ENCODE results near the gene LRRC28. TPM values are rescaled to one million over a fixed set of nuclear protein-coding genes. Genes with fewer than 3 reads are reported as not detected.
A peak's percentile ranks its signal among the peaks of the same experiment; 100 is the strongest.

Gene LRRC28
- total and polyA plus RNA-seq, 3 donors from 2014 or later = 78.9 to 100.0 (median 97.1) TPM

DNA sequence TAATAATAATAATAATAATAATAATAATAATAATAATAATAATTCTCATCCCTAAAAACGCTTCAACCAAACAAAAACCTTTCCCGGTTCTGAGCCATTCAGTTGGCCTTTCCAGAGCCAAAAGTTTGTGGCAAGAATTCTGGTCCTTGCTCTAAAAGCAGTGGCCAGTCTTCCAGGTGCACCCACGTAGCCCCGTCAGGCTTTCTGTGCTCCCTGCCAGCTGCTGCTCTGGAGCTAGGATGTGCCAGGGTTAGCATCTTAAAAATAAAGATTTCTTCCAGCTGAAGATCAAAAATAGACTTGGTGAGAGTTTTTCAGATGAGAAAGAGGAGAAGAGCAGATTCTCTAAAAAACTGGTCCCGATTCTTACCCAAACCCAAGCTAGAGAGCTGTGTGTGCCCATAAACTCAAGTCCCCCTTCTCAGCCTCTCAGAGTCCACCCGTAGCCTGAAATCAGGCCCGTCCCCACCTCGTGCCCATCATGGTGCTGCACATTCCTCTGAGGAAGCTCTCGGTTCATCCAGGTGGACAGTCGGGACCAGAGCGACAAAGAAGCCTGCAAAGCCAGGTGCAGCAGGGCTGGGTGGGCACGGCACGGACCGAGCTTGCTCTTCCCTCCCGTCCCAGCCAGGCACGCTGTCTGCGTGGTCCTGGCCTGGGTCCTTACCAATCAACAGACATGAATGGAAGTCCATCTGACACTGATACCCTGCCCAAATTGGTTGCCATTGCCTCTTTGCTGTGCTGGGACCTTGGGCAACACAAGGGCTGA, 155.6 kb downstream of the LRRC28 start:
- H3K27ac ChIP-seq = no peak overlapping the region
- 91 to 92% methylated on average over 10 to 17 of the region's 17 CpGs for WGBS, 2 donors

DNA sequence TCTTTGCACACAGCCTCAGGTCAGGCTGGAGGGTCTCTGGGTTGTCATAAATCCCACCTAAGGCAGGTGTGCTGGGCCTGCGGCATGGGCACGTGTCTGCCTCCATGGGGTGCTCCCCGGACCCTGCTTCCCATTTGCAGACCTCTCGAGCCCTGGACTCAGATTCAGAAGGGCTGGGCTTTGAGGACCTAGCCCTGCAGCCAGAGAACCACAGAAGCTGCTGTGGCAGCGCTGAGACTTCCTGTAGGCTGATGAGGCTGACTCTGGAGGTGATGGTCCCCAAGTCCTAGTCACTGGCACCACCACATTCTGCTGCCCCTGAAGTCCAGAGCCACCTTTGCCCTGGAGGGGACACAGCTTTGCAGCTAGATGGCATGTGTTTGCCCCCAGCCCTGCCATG, 156.4 kb downstream of the LRRC28 start:
- no peak for DNase-seq
- Histone ChIP-seq H3K27me3 (no peaks in the 10 kb centered on the region), H3K36me3 (ENCODE audit: low read depth, missing control alignments) (no peaks in the 10 kb centered on the region), H3K4me3 (no peak overlapping the region), H3K4me1 (peaks cover 18% of the 10 kb centered on the region), H3K9me3 (no peaks in the 10 kb centered on the region), H3K27ac (no peak overlapping the region)
- intact Hi-C loops (cut with DNase I; ENCODE audit: low total_unique reads) = no loop called here
- TF ChIP-seq, protein P1, sequence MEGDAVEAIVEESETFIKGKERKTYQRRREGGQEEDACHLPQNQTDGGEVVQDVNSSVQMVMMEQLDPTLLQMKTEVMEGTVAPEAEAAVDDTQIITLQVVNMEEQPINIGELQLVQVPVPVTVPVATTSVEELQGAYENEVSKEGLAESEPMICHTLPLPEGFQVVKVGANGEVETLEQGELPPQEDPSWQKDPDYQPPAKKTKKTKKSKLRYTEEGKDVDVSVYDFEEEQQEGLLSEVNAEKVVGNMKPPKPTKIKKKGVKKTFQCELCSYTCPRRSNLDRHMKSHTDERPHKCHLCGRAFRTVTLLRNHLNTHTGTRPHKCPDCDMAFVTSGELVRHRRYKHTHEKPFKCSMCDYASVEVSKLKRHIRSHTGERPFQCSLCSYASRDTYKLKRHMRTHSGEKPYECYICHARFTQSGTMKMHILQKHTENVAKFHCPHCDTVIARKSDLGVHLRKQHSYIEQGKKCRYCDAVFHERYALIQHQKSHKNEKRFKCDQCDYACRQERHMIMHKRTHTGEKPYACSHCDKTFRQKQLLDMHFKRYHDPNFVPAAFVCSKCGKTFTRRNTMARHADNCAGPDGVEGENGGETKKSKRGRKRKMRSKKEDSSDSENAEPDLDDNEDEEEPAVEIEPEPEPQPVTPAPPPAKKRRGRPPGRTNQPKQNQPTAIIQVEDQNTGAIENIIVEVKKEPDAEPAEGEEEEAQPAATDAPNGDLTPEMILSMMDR (IDR thresholded peaks at IDR 0.05) = no peak
- no peak for TF ChIP-seq POLR2A (IDR thresholded peaks at IDR 0.05)
- WGBS, 2 donors = 68 to 72% methylated on average over 5 of the region's 5 CpGs

More for the DNA sequence above, 155.6 kb downstream of the LRRC28 start:
- no peak overlapping the region for H3K4me3 ChIP-seq
- H3K27me3 ChIP-seq = no peaks in the 10 kb centered on the region
- TF ChIP-seq, protein P1 (IDR thresholded peaks at IDR 0.05) = no peak
- no peak for TF ChIP-seq POLR2A (IDR thresholded peaks at IDR 0.05)
- no peaks in the 10 kb centered on the region for H3K9me3 ChIP-seq
- no peaks in the 10 kb centered on the region for H3K36me3 ChIP-seq (ENCODE audit: low read depth, missing control alignments)
- peaks cover 18% of the 10 kb centered on the region for H3K4me1 ChIP-seq
- no peak for DNase-seq
- intact Hi-C loops (cut with DNase I; ENCODE audit: low total_unique reads) = no loop called here

DNA sequence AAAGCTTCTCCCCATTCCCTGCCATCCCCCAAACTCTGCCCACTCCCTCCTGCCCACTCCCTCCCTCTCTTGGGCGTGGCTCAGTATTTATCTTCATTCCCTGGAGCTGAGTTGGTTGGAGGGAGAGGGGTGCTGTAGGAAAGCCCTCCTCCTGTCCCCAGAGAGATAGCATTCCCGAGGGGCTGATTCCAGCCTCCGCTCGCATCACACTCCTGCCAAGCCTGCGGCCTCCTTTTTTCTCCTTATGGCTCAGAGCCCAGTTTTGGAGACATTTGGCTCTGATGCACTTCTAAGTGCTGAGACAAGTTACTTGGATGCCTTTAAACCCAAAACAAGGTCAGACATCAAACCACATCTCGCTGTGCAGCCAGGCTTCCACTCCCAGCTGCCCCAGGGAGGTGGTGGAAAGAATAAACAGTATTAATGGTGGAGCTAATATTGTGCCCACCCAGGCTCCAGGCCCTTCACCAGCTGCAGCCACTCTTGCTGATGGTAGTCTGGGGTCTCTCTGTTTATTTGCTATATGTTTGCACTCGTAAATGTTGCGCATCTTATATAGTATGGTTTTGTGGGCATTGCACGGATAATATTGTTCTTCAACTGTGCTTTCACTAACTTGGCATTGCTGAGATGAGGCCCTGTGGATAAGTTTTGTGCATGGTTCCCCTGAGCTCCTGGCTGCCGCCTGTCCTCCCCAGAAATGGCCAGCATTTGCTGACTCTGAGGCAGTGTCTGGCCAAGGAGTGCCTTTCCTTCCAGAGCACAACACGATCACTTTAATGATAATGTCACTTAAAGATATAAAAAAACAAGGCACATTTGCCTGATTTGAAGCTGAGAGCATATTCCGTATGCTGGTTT, 157.2 kb downstream of the LRRC28 start:
- 48 to 54% methylated on average over 12 of the region's 12 CpGs for WGBS, 2 donors
- Histone ChIP-seq H3K36me3 (ENCODE audit: low read depth, missing control alignments) (no peaks in the 10 kb centered on the region), H3K27ac (peak overlapping the region in 1 of 2 donors; percentile 48), H3K4me3 (no peak overlapping the region), H3K9me3 (no peaks in the 10 kb centered on the region), H3K27me3 (no peaks in the 10 kb centered on the region), H3K4me1 (peaks cover 18% of the 10 kb centered on the region)
- intact Hi-C loops (cut with DNase I; ENCODE audit: low total_unique reads) = no loop called here
- no peak for TF ChIP-seq POLR2A (IDR thresholded peaks at IDR 0.05)
- TF ChIP-seq, protein P1 (IDR thresholded peaks at IDR 0.05) = no peak
- peak; percentile 58 for DNase-seq

DNA sequence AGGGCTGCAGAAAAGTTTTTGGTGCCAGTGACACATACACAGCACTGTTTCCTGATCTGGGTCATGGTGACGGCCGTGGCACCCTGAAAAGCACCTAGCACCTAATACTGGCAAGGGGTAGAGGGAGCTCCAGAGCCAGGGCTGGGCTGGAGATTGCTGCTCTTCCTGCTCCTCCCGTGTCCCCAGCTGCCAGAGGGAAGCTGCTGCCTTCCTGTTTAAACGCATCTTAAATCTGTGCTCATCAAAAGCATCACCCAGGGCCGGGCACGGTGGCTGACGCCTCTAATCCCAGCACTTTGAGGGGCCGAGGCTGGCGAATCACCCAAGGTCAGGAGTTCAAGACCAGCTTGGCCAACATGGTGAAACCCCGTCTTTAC, 157.8 kb downstream of the LRRC28 start:
- peak; percentile 69 for DNase-seq
- Histone ChIP-seq H3K9me3 (no peaks in the 10 kb centered on the region), H3K36me3 (ENCODE audit: low read depth, missing control alignments) (no peaks in the 10 kb centered on the region), H3K27ac (peak overlapping the region in 1 of 2 donors; percentile 48), H3K4me3 (no peak overlapping the region), H3K4me1 (peaks cover 18% of the 10 kb centered on the region), H3K27me3 (no peaks in the 10 kb centered on the region)
- 26 to 53% methylated on average over 8 to 10 of the region's 10 CpGs for WGBS, 2 donors
- intact Hi-C loops (cut with DNase I; ENCODE audit: low total_unique reads) = no loop called here
- TF ChIP-seq POLR2A (IDR thresholded peaks at IDR 0.05) = no peak
- TF ChIP-seq, protein P1 (IDR thresholded peaks at IDR 0.05) = peak in 1 of 3 experiments; percentile 29
